ENCODE measurements around the gene DEPDC5. TPM values are rescaled to one million over a fixed set of nuclear protein-coding genes. Genes with fewer than 3 reads are reported as not detected.

DEPDC5 gene
- total and polyA plus RNA-seq, 2 of the 8 experiments (the other 6 are each of a cell fraction or from before 2014, with no cell fraction given) = 18.3 to 26.5 TPM

- CTCF ChIA-PET (ENCODE audit: partially characterized antibody) = interaction anchor here (0.9 to 1.6 kb wide), 6 partner anchors 11 to 106 kb away, joined by 3 to 7 read pairs (median 4); no protein-coding TSS in a partner anchor
- no peak for FAIRE-seq
- TF ChIP-seq KDM4A (IDR thresholded peaks at IDR 0.05; ENCODE audit: low read depth, low read length, severe bottlenecking) (no peak), CBX8 (IDR thresholded peaks at IDR 0.05; ENCODE audit: borderline replicate concordance, low read depth, low read length) (no peak), EP300 (IDR thresholded peaks at IDR 0.05; ENCODE audit: borderline replicate concordance in 1 of 2, low read depth in 2 of 2, low read length in 2 of 2) (no peak), TCF12 (IDR thresholded peaks at IDR 0.05; ENCODE audit: low read depth, low read length) (no peak), GTF2F1 (IDR thresholded peaks at IDR 0.05; ENCODE audit: borderline replicate concordance, low read depth, low read length) (no peak), BACH1 (IDR thresholded peaks at IDR 0.05; ENCODE audit: low read length) (no peak), ASH2L (IDR thresholded peaks at IDR 0.05; ENCODE audit: low read length) (no peak), EGR1 (IDR thresholded peaks at IDR 0.05; ENCODE audit: borderline replicate concordance, low read depth, low read length) (no peak), CREB1 (IDR thresholded peaks at IDR 0.05) (no peak), SUZ12 (IDR thresholded peaks at IDR 0.05; ENCODE audit: low read length) (no peak), SP2 (IDR thresholded peaks at IDR 0.05; ENCODE audit: low read length) (no peak), JUND (IDR thresholded peaks at IDR 0.05; ENCODE audit: low read length) (no peak)
- TF ChIP-seq, protein P1, sequence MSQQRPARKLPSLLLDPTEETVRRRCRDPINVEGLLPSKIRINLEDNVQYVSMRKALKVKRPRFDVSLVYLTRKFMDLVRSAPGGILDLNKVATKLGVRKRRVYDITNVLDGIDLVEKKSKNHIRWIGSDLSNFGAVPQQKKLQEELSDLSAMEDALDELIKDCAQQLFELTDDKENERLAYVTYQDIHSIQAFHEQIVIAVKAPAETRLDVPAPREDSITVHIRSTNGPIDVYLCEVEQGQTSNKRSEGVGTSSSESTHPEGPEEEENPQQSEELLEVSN (IDR thresholded peaks at IDR 0.05) = no peak
Measured at GRCh38 chr22:31952472-31952871, 198.7 kb downstream of the DEPDC5 start.

More at GRCh38 chr22:31952472-31952871, 198.7 kb downstream of the DEPDC5 start:
- no peaks in the 10 kb centered on the region for H3K9me3 ChIP-seq (ENCODE audit: insufficient read depth in 2 of 2, low read depth in 1 of 2, low read length in 1 of 2)
- H3K4me3 ChIP-seq (ENCODE audit: extremely low read depth in 1 of 4, insufficient read depth in 2 of 4, low read depth in 3 of 4, low read length in 4 of 4) = no peak overlapping the region
- H3K23ac ChIP-seq (ENCODE audit: insufficient read length) = no peak overlapping the region
- no peaks in the 10 kb centered on the region for H3K27me3 ChIP-seq (replicated peaks in 1 of 4; ENCODE audit: control insufficient read depth in 3 of 4, extremely low read depth in 1 of 4, insufficient read depth in 3 of 4, low read length in 3 of 4)
- H3K79me2 ChIP-seq (ENCODE audit: control insufficient read depth in 1 of 2, insufficient read depth in 2 of 2, low read length in 2 of 2) = peaks cover 23 to 91% of the 10 kb centered on the region in 2 experiments
- no peak overlapping the region for H3K14ac ChIP-seq (ENCODE audit: insufficient read length)
- H2BK15ac ChIP-seq (ENCODE audit: low read length) = no peak overlapping the region
- WGBS, 2 experiments (ENCODE audit: extremely low coverage in 1 of 2, insufficient coverage in 1 of 2, insufficient read length in 1 of 2, insufficient replicate concordance in 2 of 2, low coverage in 1 of 2, low lambda C conversion rate in 2 of 2, missing lambda C conversion rate in 1 of 2) = 80% methylated on average over 2 of the region's 2 CpGs; no CpG with 5 or more reads in 1 of the 2 experiments
- H4K91ac ChIP-seq (replicated peaks; ENCODE audit: insufficient read length, low read length) = no peak overlapping the region
- H3K4ac ChIP-seq (replicated peaks; ENCODE audit: insufficient read length, low read depth, low read length) = no peak overlapping the region
- H3K23me2 ChIP-seq (ENCODE audit: low read depth, low read length) = no peaks in the 10 kb centered on the region
- H3K36me3 ChIP-seq (ENCODE audit: control insufficient read depth in 2 of 4, insufficient read depth in 4 of 4, low read length in 3 of 4) = peaks cover 9 to 66% (median 27%) of the 10 kb centered on the region in 4 experiments
- no peak overlapping the region for H2BK120ac ChIP-seq (replicated peaks; ENCODE audit: low read depth, low read length)
- no peak overlapping the region; a peak in 1 of 4 replicates for H3K4me2 ChIP-seq (ENCODE audit: insufficient read depth in 1 of 2, low read depth in 2 of 2, low read length in 2 of 2)
- peaks cover 33 to 43% of the 10 kb centered on the region in 2 experiments for H4K20me1 ChIP-seq (replicated peaks in 1 of 2; ENCODE audit: control insufficient read depth in 1 of 2, insufficient read depth in 2 of 2, low read length in 2 of 2)
- no peak overlapping the region for H4K8ac ChIP-seq (ENCODE audit: extremely low read depth, insufficient read depth, low read length)
- POLR2A ChIA-PET (ENCODE audit: partially characterized antibody) = interaction anchor here (0.6 to 1.0 kb wide), 2 partner anchors 14 to 18 kb away, joined by 3 read pairs; no protein-coding TSS in a partner anchor
- no peak overlapping the region for H3K9ac ChIP-seq (replicated peaks in 1 of 4; ENCODE audit: extremely low read depth in 1 of 4, low read depth in 3 of 4, low read length in 3 of 4)
- H3K4me1 ChIP-seq (replicated peaks in 1 of 4; ENCODE audit: control insufficient read depth in 3 of 4, insufficient read depth in 4 of 4, low read length in 3 of 4) = peaks cover 2 to 12% (median 7%) of the 10 kb centered on the region in 4 experiments; a peak in 6 of 7 replicates
- no peak overlapping the region for H2BK20ac ChIP-seq (ENCODE audit: low read length)
- peaks cover 19% of the 10 kb centered on the region for H3K79me1 ChIP-seq (ENCODE audit: low read depth, low read length)
- no peak overlapping the region for H2BK5ac ChIP-seq (ENCODE audit: low read depth, low read length)
- no peak overlapping the region for H4K5ac ChIP-seq (ENCODE audit: insufficient read length, low read depth, low read length)
- no peak overlapping the region for H2BK12ac ChIP-seq (ENCODE audit: low read depth, low read length)
- H3K56ac ChIP-seq (replicated peaks; ENCODE audit: insufficient read length, low read depth, low read length) = no peak overlapping the region
- no peak overlapping the region for H3K18ac ChIP-seq (ENCODE audit: extremely low read depth, low read length)
- H2AK5ac ChIP-seq (ENCODE audit: low read depth, low read length) = no peak overlapping the region
- DNase-seq (ENCODE audit: low read depth in 1 of 2, low spot score in 2 of 2) = no peak
- H3K27ac ChIP-seq (ENCODE audit: low read depth, low read length) = no peak overlapping the region
- no peak overlapping the region for H2AFZ ChIP-seq (ENCODE audit: low read length)
